ENCODE data around the gene ITGAV.

The ITGAV gene

DNA sequence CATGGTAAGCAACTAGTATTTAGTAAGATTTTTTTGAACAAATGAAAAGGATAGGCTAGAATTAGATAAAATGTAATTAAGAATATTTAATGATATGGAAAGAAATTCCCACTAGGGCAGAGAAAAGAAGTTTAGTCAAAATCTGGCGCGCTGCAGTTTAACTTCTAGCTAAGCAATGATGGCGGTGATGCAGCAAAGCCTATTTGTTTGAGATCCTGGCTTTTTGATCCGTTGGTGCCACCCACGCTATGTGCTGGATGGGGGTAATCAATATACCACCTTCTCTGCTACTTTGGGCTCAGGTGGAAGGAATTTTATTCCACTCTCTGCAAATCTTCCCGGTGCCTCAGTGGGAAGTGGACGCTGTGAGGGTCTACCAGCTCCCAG lies 103.6 kb downstream of the ITGAV start:
- H3K79me1 ChIP-seq (ENCODE audit: low read depth, low read length) = no peaks in the 10 kb centered on the region
- H2BK120ac ChIP-seq (ENCODE audit: low read depth, low read length) = no peak overlapping the region
- H2AFZ ChIP-seq (ENCODE audit: low read length) = peak overlapping the region; percentile 98
- WGBS, 2 donors (ENCODE audit: extremely low coverage in 2 of 2, insufficient read length in 2 of 2, insufficient replicate concordance in 1 of 2) = no CpG with 5 or more reads among the region's 7 CpGs
- no peak overlapping the region for H4K91ac ChIP-seq (ENCODE audit: low read depth, low read length, poor library complexity)
- H3K23ac ChIP-seq (ENCODE audit: low read depth, low read length, poor library complexity) = peak overlapping the region; percentile 94
- no peak for DNase-seq (ENCODE audit: low spot score)
- peak overlapping the region; percentile 31 for H3K18ac ChIP-seq (ENCODE audit: low read length)
- peak overlapping the region; percentile 55 to 77 for H3K4me3 ChIP-seq (ENCODE audit: low read length in 2 of 2)
- peak overlapping the region; percentile 95 for H2BK5ac ChIP-seq (ENCODE audit: low read length)
- H3K9ac ChIP-seq (ENCODE audit: low read depth, low read length, poor library complexity) = no peak overlapping the region
- peak overlapping the region; percentile 1 for H2BK15ac ChIP-seq (ENCODE audit: low read length)
- no peak overlapping the region for H3K4ac ChIP-seq (ENCODE audit: low read length)
- no peak overlapping the region for H2AK5ac ChIP-seq (ENCODE audit: low read depth, low read length)
- H3K27ac ChIP-seq (replicated peaks; ENCODE audit: low read length) = no peak overlapping the region
- H3K27me3 ChIP-seq (ENCODE audit: control insufficient read depth in 3 of 3, insufficient read depth in 3 of 3, low read depth in 1 of 3, low read length in 3 of 3) = no peaks in the 10 kb centered on the region
- peak overlapping the region; percentile 58 for H3K4me2 ChIP-seq (ENCODE audit: insufficient read depth, low read length, poor library complexity, severe bottlenecking)
- H3K9me3 ChIP-seq (replicated peaks in 1 of 2; ENCODE audit: control insufficient read depth in 2 of 2, insufficient read depth in 1 of 2, low read depth in 1 of 2, low read length in 2 of 2) = no peaks in the 10 kb centered on the region
- peaks cover 4 to 6% of the 10 kb centered on the region in 2 donors for H3K4me1 ChIP-seq (ENCODE audit: control insufficient read depth in 2 of 2, insufficient read depth in 1 of 2, low read depth in 1 of 2, low read length in 2 of 2)
- no peak overlapping the region for H4K8ac ChIP-seq (ENCODE audit: low read depth, low read length)
- H3K36me3 ChIP-seq (replicated peaks in 1 of 2; ENCODE audit: control insufficient read depth in 2 of 2, insufficient read depth in 2 of 2, low read length in 2 of 2) = no peaks in the 10 kb centered on the region
- no peak overlapping the region for H2BK12ac ChIP-seq (ENCODE audit: low read length)
- no peak overlapping the region for H3K14ac ChIP-seq (ENCODE audit: low read length)

GRCh38 chr2:186695081-186695756 lies 105.4 kb downstream of the ITGAV start:
- no peak overlapping the region for H4K91ac ChIP-seq (ENCODE audit: low read depth, low read length, poor library complexity)
- H3K9me3 ChIP-seq (replicated peaks in 1 of 2; ENCODE audit: control insufficient read depth in 2 of 2, insufficient read depth in 1 of 2, low read depth in 1 of 2, low read length in 2 of 2) = no peaks in the 10 kb centered on the region
- no peak overlapping the region for H3K27ac ChIP-seq (replicated peaks; ENCODE audit: low read length)
- peak overlapping the region; percentile 49 to 77 for H3K4me3 ChIP-seq (ENCODE audit: low read length in 2 of 2)
- DNase-seq (ENCODE audit: low spot score) = no peak
- H3K4me2 ChIP-seq (ENCODE audit: insufficient read depth, low read length, poor library complexity, severe bottlenecking) = peak overlapping the region; percentile 39
- no peaks in the 10 kb centered on the region for H3K27me3 ChIP-seq (ENCODE audit: control insufficient read depth in 3 of 3, insufficient read depth in 3 of 3, low read depth in 1 of 3, low read length in 3 of 3)
- H3K14ac ChIP-seq (ENCODE audit: low read length) = no peak overlapping the region
- no peak overlapping the region for H3K18ac ChIP-seq (ENCODE audit: low read length)
- no peaks in the 10 kb centered on the region for H3K36me3 ChIP-seq (replicated peaks in 1 of 2; ENCODE audit: control insufficient read depth in 2 of 2, insufficient read depth in 2 of 2, low read length in 2 of 2)
- no peaks in the 10 kb centered on the region for H3K79me1 ChIP-seq (ENCODE audit: low read depth, low read length)
- peak overlapping the region; percentile 98 for H2AFZ ChIP-seq (ENCODE audit: low read length)
- no CpG with 5 or more reads among the region's 9 CpGs for WGBS, 2 donors (ENCODE audit: extremely low coverage in 2 of 2, insufficient read length in 2 of 2, insufficient replicate concordance in 1 of 2)
- no peak overlapping the region for H3K4ac ChIP-seq (ENCODE audit: low read length)
- no peak overlapping the region for H2BK5ac ChIP-seq (ENCODE audit: low read length)
- H3K23ac ChIP-seq (ENCODE audit: low read depth, low read length, poor library complexity) = no peak overlapping the region
- no peak overlapping the region for H2BK15ac ChIP-seq (ENCODE audit: low read length)
- no peak overlapping the region for H2BK12ac ChIP-seq (ENCODE audit: low read length)
- H4K8ac ChIP-seq (ENCODE audit: low read depth, low read length) = no peak overlapping the region
- H2AK5ac ChIP-seq (ENCODE audit: low read depth, low read length) = no peak overlapping the region
- peaks cover 4 to 6% of the 10 kb centered on the region in 2 donors for H3K4me1 ChIP-seq (ENCODE audit: control insufficient read depth in 2 of 2, insufficient read depth in 1 of 2, low read depth in 1 of 2, low read length in 2 of 2)
- H2BK120ac ChIP-seq (ENCODE audit: low read depth, low read length) = no peak overlapping the region
- no peak overlapping the region for H3K9ac ChIP-seq (ENCODE audit: low read depth, low read length, poor library complexity)

GRCh38 chr2:186696290-186696689 lies 106.4 kb downstream of the ITGAV start:
- Histone ChIP-seq H2BK120ac (ENCODE audit: low read depth, low read length) (no peak overlapping the region), H4K8ac (ENCODE audit: low read depth, low read length) (no peak overlapping the region), H3K36me3 (replicated peaks in 1 of 2; ENCODE audit: control insufficient read depth in 2 of 2, insufficient read depth in 2 of 2, low read length in 2 of 2) (no peaks in the 10 kb centered on the region), H3K18ac (ENCODE audit: low read length) (no peak overlapping the region), H3K23ac (ENCODE audit: low read depth, low read length, poor library complexity) (no peak overlapping the region), H4K91ac (ENCODE audit: low read depth, low read length, poor library complexity) (no peak overlapping the region), H3K9ac (ENCODE audit: low read depth, low read length, poor library complexity) (no peak overlapping the region), H3K4me3 (ENCODE audit: low read length in 2 of 2) (no peak overlapping the region), H3K27me3 (ENCODE audit: control insufficient read depth in 3 of 3, insufficient read depth in 3 of 3, low read depth in 1 of 3, low read length in 3 of 3) (no peaks in the 10 kb centered on the region), H2BK15ac (ENCODE audit: low read length) (no peak overlapping the region), H3K4me2 (ENCODE audit: insufficient read depth, low read length, poor library complexity, severe bottlenecking) (no peak overlapping the region), H2AK5ac (ENCODE audit: low read depth, low read length) (no peak overlapping the region), H2BK12ac (ENCODE audit: low read length) (no peak overlapping the region), H3K27ac (replicated peaks; ENCODE audit: low read length) (no peak overlapping the region), H3K14ac (ENCODE audit: low read length) (no peak overlapping the region), H3K4ac (ENCODE audit: low read length) (no peak overlapping the region), H3K9me3 (replicated peaks in 1 of 2; ENCODE audit: control insufficient read depth in 2 of 2, insufficient read depth in 1 of 2, low read depth in 1 of 2, low read length in 2 of 2) (no peaks in the 10 kb centered on the region), H3K79me1 (ENCODE audit: low read depth, low read length) (no peaks in the 10 kb centered on the region), H2AFZ (ENCODE audit: low read length) (no peak overlapping the region), H2BK5ac (ENCODE audit: low read length) (no peak overlapping the region), H3K4me1 (ENCODE audit: control insufficient read depth in 2 of 2, insufficient read depth in 1 of 2, low read depth in 1 of 2, low read length in 2 of 2) (peaks cover 4 to 6% of the 10 kb centered on the region in 2 donors)
- WGBS, 2 donors (ENCODE audit: extremely low coverage in 2 of 2, insufficient read length in 2 of 2, insufficient replicate concordance in 1 of 2) = no CpG with 5 or more reads among the region's 4 CpGs
- no peak for DNase-seq (ENCODE audit: low spot score)

DNA sequence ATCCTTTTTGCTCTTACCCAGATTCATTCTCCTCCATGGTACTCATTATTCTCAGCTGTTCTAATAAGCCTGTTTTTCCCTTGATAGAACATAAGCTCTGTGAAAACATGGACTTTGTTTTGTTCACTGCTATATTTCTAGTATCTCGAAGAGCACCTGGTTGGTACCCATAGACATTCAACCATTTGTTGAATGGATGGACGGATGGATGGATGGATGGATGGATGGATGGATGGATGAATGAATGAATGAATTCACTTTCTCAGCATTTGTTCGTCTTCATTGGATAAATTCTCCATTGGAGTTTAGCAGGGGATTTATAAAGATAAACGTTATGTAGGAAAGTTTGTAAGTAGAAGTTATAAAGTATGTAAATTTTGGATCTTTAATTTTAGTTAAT lies 106.9 kb downstream of the ITGAV start:
- no peak overlapping the region for H2BK120ac ChIP-seq (ENCODE audit: low read depth, low read length)
- no peak overlapping the region for H2AFZ ChIP-seq (ENCODE audit: low read length)
- no peak overlapping the region for H3K4me3 ChIP-seq (ENCODE audit: low read length in 2 of 2)
- no peak overlapping the region for H2BK12ac ChIP-seq (ENCODE audit: low read length)
- H3K9ac ChIP-seq (ENCODE audit: low read depth, low read length, poor library complexity) = no peak overlapping the region
- H2BK15ac ChIP-seq (ENCODE audit: low read length) = no peak overlapping the region
- no peaks in the 10 kb centered on the region for H3K36me3 ChIP-seq (replicated peaks in 1 of 2; ENCODE audit: control insufficient read depth in 2 of 2, insufficient read depth in 2 of 2, low read length in 2 of 2)
- H3K4me1 ChIP-seq (ENCODE audit: control insufficient read depth in 2 of 2, insufficient read depth in 1 of 2, low read depth in 1 of 2, low read length in 2 of 2) = peaks cover 4 to 6% of the 10 kb centered on the region in 2 donors
- H3K4ac ChIP-seq (ENCODE audit: low read length) = no peak overlapping the region
- H3K79me1 ChIP-seq (ENCODE audit: low read depth, low read length) = no peaks in the 10 kb centered on the region
- no peak overlapping the region for H3K14ac ChIP-seq (ENCODE audit: low read length)
- H3K27me3 ChIP-seq (ENCODE audit: control insufficient read depth in 3 of 3, insufficient read depth in 3 of 3, low read depth in 1 of 3, low read length in 3 of 3) = no peaks in the 10 kb centered on the region
- no peak for DNase-seq (ENCODE audit: low spot score)
- WGBS, 2 donors (ENCODE audit: extremely low coverage in 2 of 2, insufficient read length in 2 of 2, insufficient replicate concordance in 1 of 2) = 100% methylated on average over 1 of the region's 4 CpGs
- H4K8ac ChIP-seq (ENCODE audit: low read depth, low read length) = no peak overlapping the region
- no peak overlapping the region for H2BK5ac ChIP-seq (ENCODE audit: low read length)
- H2AK5ac ChIP-seq (ENCODE audit: low read depth, low read length) = no peak overlapping the region
- H3K23ac ChIP-seq (ENCODE audit: low read depth, low read length, poor library complexity) = no peak overlapping the region
- H3K4me2 ChIP-seq (ENCODE audit: insufficient read depth, low read length, poor library complexity, severe bottlenecking) = no peak overlapping the region
- no peak overlapping the region for H3K27ac ChIP-seq (replicated peaks; ENCODE audit: low read length)
- H3K9me3 ChIP-seq (replicated peaks in 1 of 2; ENCODE audit: control insufficient read depth in 2 of 2, insufficient read depth in 1 of 2, low read depth in 1 of 2, low read length in 2 of 2) = no peaks in the 10 kb centered on the region
- H4K91ac ChIP-seq (ENCODE audit: low read depth, low read length, poor library complexity) = no peak overlapping the region
- no peak overlapping the region for H3K18ac ChIP-seq (ENCODE audit: low read length)
